Measurements from ENCODE around the gene EFHC1. TPM values are rescaled to one million over a fixed set of nuclear protein-coding genes. Genes with fewer than 3 reads are reported as not detected.
A peak's percentile ranks its signal among the peaks of the same experiment; 100 is the strongest.

EFHC1 gene
- total RNA-seq, 1 experiment from 2014 or later = 24.6 TPM

GRCh38 chr6:52531396-52531795 is 111.3 kb downstream of the EFHC1 start:
- Histone ChIP-seq H3K27me3 (ENCODE audit: control insufficient read depth, insufficient read depth, low read length) (no peaks in the 10 kb centered on the region), H3K36me3 (ENCODE audit: control insufficient read depth, insufficient read depth, low read length) (peaks cover 2% of the 10 kb centered on the region; the same call in 1 of the 2 replicates), H3K27ac (ENCODE audit: low read length) (peak overlapping the region; percentile 59; the same call in 1 of the 2 replicates), H3K9me3 (ENCODE audit: control insufficient read depth, insufficient read depth, low read depth, low read length) (no peaks in the 10 kb centered on the region), H3K4me3 (ENCODE audit: low read depth in 2 of 2, low read length in 2 of 2) (no peak overlapping the region), H3K4me1 (ENCODE audit: control insufficient read depth, insufficient read depth, low read length) (peaks cover 2% of the 10 kb centered on the region; the same call in 1 of the 2 replicates)
- CTCF ChIA-PET = no interaction called here
- in situ Hi-C loops (cut with HindIII; ENCODE audit: low pct_unique_long_range_greater_than_20kb, low sequenced_read_pairs) = no loop called here
- BruUV-seq (replicated peaks) = no TSS peak
- intact Hi-C loops (cut with micrococcal nuclease; ENCODE audit: unreplicated experiment) = no loop called here
- POLR2A ChIA-PET = no interaction called here
- no peak for ATAC-seq
- TF ChIP-seq, protein P1, sequence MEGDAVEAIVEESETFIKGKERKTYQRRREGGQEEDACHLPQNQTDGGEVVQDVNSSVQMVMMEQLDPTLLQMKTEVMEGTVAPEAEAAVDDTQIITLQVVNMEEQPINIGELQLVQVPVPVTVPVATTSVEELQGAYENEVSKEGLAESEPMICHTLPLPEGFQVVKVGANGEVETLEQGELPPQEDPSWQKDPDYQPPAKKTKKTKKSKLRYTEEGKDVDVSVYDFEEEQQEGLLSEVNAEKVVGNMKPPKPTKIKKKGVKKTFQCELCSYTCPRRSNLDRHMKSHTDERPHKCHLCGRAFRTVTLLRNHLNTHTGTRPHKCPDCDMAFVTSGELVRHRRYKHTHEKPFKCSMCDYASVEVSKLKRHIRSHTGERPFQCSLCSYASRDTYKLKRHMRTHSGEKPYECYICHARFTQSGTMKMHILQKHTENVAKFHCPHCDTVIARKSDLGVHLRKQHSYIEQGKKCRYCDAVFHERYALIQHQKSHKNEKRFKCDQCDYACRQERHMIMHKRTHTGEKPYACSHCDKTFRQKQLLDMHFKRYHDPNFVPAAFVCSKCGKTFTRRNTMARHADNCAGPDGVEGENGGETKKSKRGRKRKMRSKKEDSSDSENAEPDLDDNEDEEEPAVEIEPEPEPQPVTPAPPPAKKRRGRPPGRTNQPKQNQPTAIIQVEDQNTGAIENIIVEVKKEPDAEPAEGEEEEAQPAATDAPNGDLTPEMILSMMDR (IDR thresholded peaks at IDR 0.05) = no peak
- TF ChIP-seq TCF7L2 (IDR thresholded peaks at IDR 0.05; ENCODE audit: low read depth, low read length) = no peak
- no peak for TF ChIP-seq SIN3A (IDR thresholded peaks at IDR 0.05; ENCODE audit: borderline replicate concordance, insufficient read depth, low read depth, low read length)
- no peak for TF ChIP-seq POLR2AphosphoS5 (IDR thresholded peaks at IDR 0.05; ENCODE audit: low read depth, low read length)
- TF ChIP-seq REST (IDR thresholded peaks at IDR 0.05; ENCODE audit: insufficient read depth in 1 of 2, low read depth in 2 of 2, low read length in 1 of 2) = no peak
- DNase-seq (ENCODE audit: low read depth, low spot score) = no peak

DNA sequence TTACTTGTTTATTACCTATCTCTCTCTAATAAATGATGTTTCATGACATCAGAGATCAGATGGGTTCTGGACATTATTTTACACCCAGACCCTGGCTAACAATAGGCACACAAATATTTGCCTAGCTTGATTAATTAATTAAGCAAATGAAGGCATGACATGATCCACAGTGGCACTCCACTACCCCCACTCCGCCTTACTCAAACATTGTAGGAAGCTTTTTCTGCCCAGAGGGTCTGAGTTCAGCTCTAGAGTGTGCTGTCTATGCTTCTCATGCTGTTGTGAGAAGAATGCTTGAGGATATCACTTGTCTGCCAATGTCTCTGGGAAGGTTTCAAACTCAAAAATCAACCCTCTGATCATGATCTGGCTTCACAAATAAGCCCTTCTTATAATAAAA is 111.7 kb downstream of the EFHC1 start:
- no peak overlapping the region for H3K4me3 ChIP-seq (ENCODE audit: low read depth in 2 of 2, low read length in 2 of 2)
- ChIA-PET POLR2A (no interaction called here), CTCF (no interaction called here)
- H3K9me3 ChIP-seq (ENCODE audit: control insufficient read depth, insufficient read depth, low read depth, low read length) = no peaks in the 10 kb centered on the region
- ATAC-seq = no peak
- peaks cover 2% of the 10 kb centered on the region; the same call in 1 of the 2 replicates for H3K36me3 ChIP-seq (ENCODE audit: control insufficient read depth, insufficient read depth, low read length)
- no peak for DNase-seq (ENCODE audit: low read depth, low spot score)
- BruUV-seq (replicated peaks) = no TSS peak
- H3K4me1 ChIP-seq (ENCODE audit: control insufficient read depth, insufficient read depth, low read length) = peaks cover 6% of the 10 kb centered on the region; the same call in 1 of the 2 replicates
- H3K27me3 ChIP-seq (ENCODE audit: control insufficient read depth, insufficient read depth, low read length) = no peaks in the 10 kb centered on the region
- intact Hi-C loops (cut with micrococcal nuclease; ENCODE audit: unreplicated experiment) (no loop called here), in situ Hi-C loops (cut with HindIII; ENCODE audit: low pct_unique_long_range_greater_than_20kb, low sequenced_read_pairs) (no loop called here)
- no peak overlapping the region for H3K27ac ChIP-seq (ENCODE audit: low read length)
- no peak for TF ChIP-seq SIN3A (IDR thresholded peaks at IDR 0.05; ENCODE audit: borderline replicate concordance, insufficient read depth, low read depth, low read length)
- no peak for TF ChIP-seq POLR2AphosphoS5 (IDR thresholded peaks at IDR 0.05; ENCODE audit: low read depth, low read length)
- TF ChIP-seq REST (IDR thresholded peaks at IDR 0.05; ENCODE audit: insufficient read depth in 1 of 2, low read depth in 2 of 2, low read length in 1 of 2) = no peak
- TF ChIP-seq TCF7L2 (IDR thresholded peaks at IDR 0.05; ENCODE audit: low read depth, low read length) = no peak
- TF ChIP-seq, protein P1 (IDR thresholded peaks at IDR 0.05) = no peak

Measured in Panc1 (cell line).